ENCODE data around the gene MST1.

The MST1 gene

GRCh38 chr3:49720855-49721595 lies 31.8 kb upstream of the MST1 start:
- peaks cover 14% of the 10 kb centered on the region for H3K27me3 ChIP-seq
- H3K27ac ChIP-seq: no peak overlapping the region
- H3K4me3 ChIP-seq (ENCODE audit: low read depth in 1 of 2, low read length in 1 of 2): no peak overlapping the region
- no peaks in the 10 kb centered on the region for H3K9me3 ChIP-seq
- peaks cover 50% of the 10 kb centered on the region for H3K36me3 ChIP-seq
- H3K4me1 ChIP-seq (ENCODE audit: control insufficient read depth in 1 of 2, insufficient read depth in 1 of 2, low read depth in 1 of 2, low read length in 1 of 2): peaks cover 34 to 36% of the 10 kb centered on the region in 2 experiments
- no peak for TF ChIP-seq CTCF (IDR thresholded peaks at IDR 0.05)

GRCh38 chr3:49719214-49719884 lies 30.1 kb upstream of the MST1 start, which contains the start of gene AMIGO3:
AMIGO3 (minus strand) TSS chr3:49719684; CDS start chr3:49719465, 219 bp downstream.
- Histone ChIP-seq H3K27ac (peak within 1 kb of the TSS; percentile 45), H3K36me3 (peaks cover 50% of the 10 kb centered on the region)
- peak; percentile 37 for TF ChIP-seq CTCF (IDR thresholded peaks at IDR 0.05)

GRCh38 chr3:49718858-49719213 lies 29.6 kb upstream of the MST1 start:
- H3K4me3 ChIP-seq (ENCODE audit: low read depth in 1 of 2, low read length in 1 of 2): peak overlapping the region; percentile 71 to 73
- H3K9me3 ChIP-seq: no peaks in the 10 kb centered on the region
- H3K27ac ChIP-seq: no peak overlapping the region
- TF ChIP-seq CTCF (IDR thresholded peaks at IDR 0.05): no peak
- H3K4me1 ChIP-seq (ENCODE audit: control insufficient read depth in 1 of 2, insufficient read depth in 1 of 2, low read depth in 1 of 2, low read length in 1 of 2): peaks cover 25 to 26% of the 10 kb centered on the region in 2 experiments
- peaks cover 14% of the 10 kb centered on the region for H3K27me3 ChIP-seq
- peaks cover 55% of the 10 kb centered on the region for H3K36me3 ChIP-seq

More at GRCh38 chr3:49719214-49719884, 30.1 kb upstream of the MST1 start, which contains the start of gene AMIGO3:
- Histone ChIP-seq H3K4me1 (ENCODE audit: control insufficient read depth in 1 of 2, insufficient read depth in 1 of 2, low read depth in 1 of 2, low read length in 1 of 2) (peaks cover 28 to 30% of the 10 kb centered on the region in 2 experiments), H3K9me3 (no peaks in the 10 kb centered on the region), H3K27me3 (peaks cover 14% of the 10 kb centered on the region), H3K4me3 (ENCODE audit: low read depth in 1 of 2, low read length in 1 of 2) (peak within 1 kb of the TSS; percentile 71 to 73)

- H3K4me3 ChIP-seq (ENCODE audit: low read depth in 1 of 2, low read length in 1 of 2): peak overlapping the region; percentile 71 to 73
- H3K36me3 ChIP-seq: peaks cover 61% of the 10 kb centered on the region
- H3K4me1 ChIP-seq (ENCODE audit: control insufficient read depth in 1 of 2, insufficient read depth in 1 of 2, low read depth in 1 of 2, low read length in 1 of 2): peaks cover 21 to 22% of the 10 kb centered on the region in 2 experiments
- H3K27ac ChIP-seq: no peak overlapping the region
- no peak for TF ChIP-seq CTCF (IDR thresholded peaks at IDR 0.05)
- peaks cover 14% of the 10 kb centered on the region for H3K27me3 ChIP-seq
- no peaks in the 10 kb centered on the region for H3K9me3 ChIP-seq
Observed at GRCh38 chr3:49717959-49718857, 28.9 kb upstream of the MST1 start.

GRCh38 chr3:49717211-49717958 lies 28.1 kb upstream of the MST1 start:
- no peak overlapping the region for H3K4me3 ChIP-seq (ENCODE audit: low read depth in 1 of 2, low read length in 1 of 2)
- H3K36me3 ChIP-seq: peaks cover 66% of the 10 kb centered on the region
- no peaks in the 10 kb centered on the region for H3K9me3 ChIP-seq
- H3K4me1 ChIP-seq (ENCODE audit: control insufficient read depth in 1 of 2, insufficient read depth in 1 of 2, low read depth in 1 of 2, low read length in 1 of 2): peaks cover 14 to 15% of the 10 kb centered on the region in 2 experiments
- H3K27me3 ChIP-seq: peaks cover 14% of the 10 kb centered on the region
- no peak for TF ChIP-seq CTCF (IDR thresholded peaks at IDR 0.05)
- H3K27ac ChIP-seq: no peak overlapping the region

Measured in neutrophil (primary cell).